Right lobe of liver (tissue), 6 donors: ENCODE data around the gene ZDHHC14. TPM values are rescaled to one million over a fixed set of nuclear protein-coding genes. Genes with fewer than 3 reads are reported as not detected.
A peak's percentile ranks its signal among the peaks of the same experiment; 100 is the strongest.

Experiments
- ATAC-seq, 4 donors: fragments of 200-7000 bp; cut with Tn5 transposase; one replicate each; pipeline ENCODE4 v1.9.1; 2020; ENCODE audit warnings: mild to moderate bottlenecking in 4 of 4, moderate library complexity in 4 of 4
- DNase-seq, 3 donors: peaks; one replicate each; pipeline ENCODE4 v3.0.0-alpha.2; 2020
- H3K27ac ChIP-seq, 3 donors: fragments of 200-600 bp; one replicate each; pipeline ENCODE4 v1.8.0; 2022
- H3K27me3 ChIP-seq, 2 donors: fragments of 200-600 bp; one replicate each; pipeline ENCODE4 v1.8.0; 2022
- H3K36me3 ChIP-seq, 4 donors: fragments of 200-600 bp; sonication (generic) in 1 of 4; one replicate each; pipeline versions ENCODE4 v1.5.1 to v1.8.0; 2017 to 2022; ENCODE audit warnings: control low read depth in 1 of 4
- H3K4me1 ChIP-seq, 4 donors: fragments of 200-600 bp; sonication (generic) in 1 of 4; one replicate each; pipeline versions ENCODE4 v1.5.1 to v1.8.0; 2017 to 2022; ENCODE audit warnings: control low read depth in 1 of 4
- H3K4me3 ChIP-seq, 3 donors: fragments of 200-600 bp; one replicate each; pipeline ENCODE4 v1.8.0; 2022
- H3K9me3 ChIP-seq, 4 donors: fragments of 200-600 bp; sonication (generic) in 1 of 4; one replicate each; pipeline versions ENCODE4 v1.5.1 to v1.8.0; 2017 to 2022; ENCODE audit warnings: control low read depth in 1 of 4
- POLR2A ChIP-seq: fragments of 450-650 bp; IDR thresholded peaks from one replicate; pipeline ENCODE4 v1.6.1; 2017; ENCODE audit warnings: antibody characterized with exemption, mild to moderate bottlenecking
- WGBS: methylation state at CpG from one replicate; pipeline ENCODE4 v1.1.6; 2018; ENCODE audit warnings: low coverage, low lambda C conversion rate; ENCODE audit not compliant: insufficient coverage; ENCODE audit errors: missing lambda C conversion rate; 5-methylcytosine and 5-hydroxymethylcytosine counted together
- intact Hi-C, 2 donors: fragments of 100-400 bp; cut with DNase I; formaldehyde crosslinking; loops; one replicate each; pipeline versions ENCODE4 v1.11.2 to v1.14.1; 2022
- total RNA-seq, 6 experiments: library from RNA; depleted of rRNA in 2 of 6; stranded (reverse); fragments of >200 nt in 2 of 6; fragmentation: NEBNext Ultra II Directional in 3 of 6; extraction: Animal tissue kit (Norgen Biotek cat#: 25700) in 3 of 6; gene quantifications; one replicate each; pipeline versions ENCODE4 v1.1.0 to v1.2.4, GENCODE V29; 2016 to 2023
- TF ChIP-seq, protein P1 (sequence below), 4 donors: fragments of 200-600 bp in 3 of 4; fragments of 450-650 bp in 1 of 4; IDR thresholded peaks; one replicate each; pipeline versions ENCODE4 v1.5.1 to v1.8.0; 2016 to 2022; ENCODE audit warnings: antibody characterized with exemption in 4 of 4, mild to moderate bottlenecking in 2 of 4
- donor health status: DM: no; HTN: yes; CAD: no.
- donor health status: DM: no; HTN: no; CAD: no.
- donor health status: DM: no; HTN: no; CAD: no.
- donor health status: DM: no; HTN: yes; CAD: no.
- donor health status: DM: no; HTN: yes; CAD: no.

ZDHHC14 gene
- total RNA-seq, 6 experiments from 2014 or later, result 7.3 to 13.0 (median 10.3) TPM

DNA sequence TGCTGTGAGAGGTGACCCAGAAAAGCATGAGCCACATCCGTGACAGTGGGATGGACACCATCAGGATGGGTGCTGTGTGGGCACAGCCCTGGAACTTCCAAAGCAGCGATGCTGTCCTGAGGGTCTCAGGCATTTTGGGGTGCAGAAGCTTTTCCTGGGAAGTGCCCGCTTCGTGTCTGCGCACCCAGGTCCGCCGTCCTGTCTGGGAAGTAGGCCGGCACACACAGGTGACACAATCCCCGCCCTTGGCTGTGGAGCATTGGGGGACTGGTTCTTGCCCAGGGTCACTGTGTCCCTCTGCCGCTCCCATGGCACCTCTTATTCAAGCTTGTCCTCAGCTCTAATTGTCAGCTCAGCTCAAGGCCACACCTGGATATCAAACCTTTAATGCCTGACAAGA is 112.6 kb downstream of the ZDHHC14 start:
- intact Hi-C loops, result no loop called here
- Histone ChIP-seq H3K27ac (no peak overlapping the region), H3K4me1 (no peaks in the 10 kb centered on the region), H3K9me3 (no peaks in the 10 kb centered on the region), H3K4me3 (no peak overlapping the region), H3K27me3 (no peaks in the 10 kb centered on the region), H3K36me3 (no peaks in the 10 kb centered on the region)
- no peak for TF ChIP-seq POLR2A
- TF ChIP-seq, protein P1, sequence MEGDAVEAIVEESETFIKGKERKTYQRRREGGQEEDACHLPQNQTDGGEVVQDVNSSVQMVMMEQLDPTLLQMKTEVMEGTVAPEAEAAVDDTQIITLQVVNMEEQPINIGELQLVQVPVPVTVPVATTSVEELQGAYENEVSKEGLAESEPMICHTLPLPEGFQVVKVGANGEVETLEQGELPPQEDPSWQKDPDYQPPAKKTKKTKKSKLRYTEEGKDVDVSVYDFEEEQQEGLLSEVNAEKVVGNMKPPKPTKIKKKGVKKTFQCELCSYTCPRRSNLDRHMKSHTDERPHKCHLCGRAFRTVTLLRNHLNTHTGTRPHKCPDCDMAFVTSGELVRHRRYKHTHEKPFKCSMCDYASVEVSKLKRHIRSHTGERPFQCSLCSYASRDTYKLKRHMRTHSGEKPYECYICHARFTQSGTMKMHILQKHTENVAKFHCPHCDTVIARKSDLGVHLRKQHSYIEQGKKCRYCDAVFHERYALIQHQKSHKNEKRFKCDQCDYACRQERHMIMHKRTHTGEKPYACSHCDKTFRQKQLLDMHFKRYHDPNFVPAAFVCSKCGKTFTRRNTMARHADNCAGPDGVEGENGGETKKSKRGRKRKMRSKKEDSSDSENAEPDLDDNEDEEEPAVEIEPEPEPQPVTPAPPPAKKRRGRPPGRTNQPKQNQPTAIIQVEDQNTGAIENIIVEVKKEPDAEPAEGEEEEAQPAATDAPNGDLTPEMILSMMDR (IDR thresholded peaks at IDR 0.05), result no peak
- ATAC-seq (no peak), DNase-seq (no peak)
- WGBS, result no CpG with 5 or more reads among the region's 10 CpGs

DNA sequence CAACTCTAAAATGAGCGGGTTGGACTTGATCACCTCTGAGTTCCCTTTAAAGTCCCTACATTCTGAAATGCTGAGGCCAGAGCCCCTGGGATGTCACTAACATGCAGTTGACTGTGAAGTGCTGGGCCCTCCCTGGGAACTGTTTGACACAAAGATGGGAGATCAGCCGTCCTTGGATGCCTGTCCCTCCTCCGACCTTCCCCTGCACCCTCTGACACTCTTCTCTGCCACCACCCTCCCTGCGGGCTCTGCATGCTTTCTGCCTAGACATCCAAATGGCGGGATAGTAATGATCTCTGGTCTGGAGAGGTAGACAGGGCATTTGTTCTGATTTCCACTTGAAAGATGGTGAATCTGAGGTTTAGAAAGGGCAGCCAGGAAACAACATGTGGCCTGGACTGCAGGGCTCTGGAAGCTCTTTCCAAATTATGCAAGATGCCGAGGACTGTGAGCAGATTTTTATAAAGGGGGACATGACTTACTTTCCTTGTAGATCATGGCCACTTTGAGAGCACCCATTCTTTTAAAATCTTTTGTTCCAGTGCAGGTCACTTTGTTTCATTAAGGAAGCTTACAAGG is 113.2 kb downstream of the ZDHHC14 start:
- H3K9me3 ChIP-seq, result no peaks in the 10 kb centered on the region
- 74% methylated on average over 5 of the region's 6 CpGs for WGBS
- no peak overlapping the region for H3K4me3 ChIP-seq
- H3K4me1 ChIP-seq, result no peaks in the 10 kb centered on the region
- ATAC-seq, result peak in 1 of 4 donors; percentile 30
- DNase-seq, result no peak
- intact Hi-C loops, result no loop called here
- H3K27ac ChIP-seq, result no peak overlapping the region
- no peaks in the 10 kb centered on the region for H3K36me3 ChIP-seq
- no peaks in the 10 kb centered on the region for H3K27me3 ChIP-seq
- TF ChIP-seq, protein P1 (IDR thresholded peaks at IDR 0.05), result no peak
- no peak for TF ChIP-seq POLR2A

DNA sequence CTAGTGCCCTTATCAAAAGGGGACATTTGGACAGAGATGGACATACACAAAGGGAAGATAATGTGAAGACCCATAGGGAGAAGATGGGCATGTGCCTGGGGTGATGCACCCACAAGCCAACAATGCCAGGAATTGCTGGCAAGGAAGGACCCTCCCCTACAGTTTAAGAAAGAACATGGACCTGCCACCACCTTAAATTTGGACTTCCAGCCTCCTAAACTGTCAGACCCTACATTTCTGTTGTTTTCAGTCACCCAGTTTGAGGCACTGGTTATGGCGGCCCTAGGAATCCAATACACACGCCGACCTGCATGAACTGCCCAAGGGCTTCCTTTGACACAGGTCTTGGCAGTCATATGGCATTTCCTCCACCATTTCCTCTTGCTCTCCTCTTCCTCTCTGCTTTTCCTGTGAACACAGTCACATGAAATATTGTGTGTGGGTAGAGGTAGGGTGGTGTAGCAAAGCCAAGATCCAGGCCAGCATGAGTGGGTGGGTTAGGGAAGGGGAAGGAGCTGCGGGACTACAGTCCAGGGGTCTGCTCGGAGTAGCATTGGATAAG is 115.6 kb downstream of the ZDHHC14 start:
- Histone ChIP-seq H3K27ac (no peak overlapping the region), H3K4me1 (no peaks in the 10 kb centered on the region), H3K27me3 (no peaks in the 10 kb centered on the region), H3K4me3 (no peak overlapping the region), H3K36me3 (no peaks in the 10 kb centered on the region), H3K9me3 (no peaks in the 10 kb centered on the region)
- 84% methylated on average over 5 of the region's 5 CpGs for WGBS
- no peak for ATAC-seq
- TF ChIP-seq POLR2A, result no peak
- TF ChIP-seq, protein P1 (IDR thresholded peaks at IDR 0.05), result no peak
- intact Hi-C loops, result no loop called here
- DNase-seq, result no peak

DNA sequence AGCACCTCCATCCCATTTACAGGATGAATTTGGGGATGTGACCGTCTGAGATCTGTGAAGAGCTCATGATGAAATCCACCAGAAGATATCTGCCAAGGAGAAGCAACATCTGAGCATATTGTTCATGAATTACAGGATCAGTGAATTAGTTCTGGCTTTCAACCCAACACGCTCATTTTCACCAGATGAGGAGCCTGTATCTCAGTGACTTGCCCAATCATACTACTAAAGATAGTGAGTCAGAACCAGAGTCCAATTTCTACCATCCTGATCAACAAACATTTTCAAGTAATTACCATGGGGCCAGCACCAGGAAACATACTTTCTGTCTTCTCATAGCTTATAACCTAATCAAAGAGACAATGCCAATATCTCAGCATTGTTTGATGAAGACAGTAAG is 116.6 kb downstream of the ZDHHC14 start:
- no peaks in the 10 kb centered on the region for H3K36me3 ChIP-seq
- no peak overlapping the region for H3K27ac ChIP-seq
- no peak for ATAC-seq
- H3K27me3 ChIP-seq, result no peaks in the 10 kb centered on the region
- DNase-seq, result no peak
- H3K9me3 ChIP-seq, result no peaks in the 10 kb centered on the region
- intact Hi-C loops, result no loop called here
- 93% methylated on average over 2 of the region's 2 CpGs for WGBS
- no peak overlapping the region for H3K4me3 ChIP-seq
- no peaks in the 10 kb centered on the region for H3K4me1 ChIP-seq
- no peak for TF ChIP-seq POLR2A
- TF ChIP-seq, protein P1 (IDR thresholded peaks at IDR 0.05), result no peak
